Measurements from ENCODE around the gene IFNL2. TPM values are rescaled to one million over a fixed set of nuclear protein-coding genes. Genes with fewer than 3 reads are reported as not detected.
"Not testable (repeated sequence)": the region's sequence is repeated elsewhere in the genome, so short reads cannot be mapped to it uniquely, and the experiment has no call there.

The IFNL2 gene
- total and polyA plus RNA-seq, 2 donors = not detected

DNA sequence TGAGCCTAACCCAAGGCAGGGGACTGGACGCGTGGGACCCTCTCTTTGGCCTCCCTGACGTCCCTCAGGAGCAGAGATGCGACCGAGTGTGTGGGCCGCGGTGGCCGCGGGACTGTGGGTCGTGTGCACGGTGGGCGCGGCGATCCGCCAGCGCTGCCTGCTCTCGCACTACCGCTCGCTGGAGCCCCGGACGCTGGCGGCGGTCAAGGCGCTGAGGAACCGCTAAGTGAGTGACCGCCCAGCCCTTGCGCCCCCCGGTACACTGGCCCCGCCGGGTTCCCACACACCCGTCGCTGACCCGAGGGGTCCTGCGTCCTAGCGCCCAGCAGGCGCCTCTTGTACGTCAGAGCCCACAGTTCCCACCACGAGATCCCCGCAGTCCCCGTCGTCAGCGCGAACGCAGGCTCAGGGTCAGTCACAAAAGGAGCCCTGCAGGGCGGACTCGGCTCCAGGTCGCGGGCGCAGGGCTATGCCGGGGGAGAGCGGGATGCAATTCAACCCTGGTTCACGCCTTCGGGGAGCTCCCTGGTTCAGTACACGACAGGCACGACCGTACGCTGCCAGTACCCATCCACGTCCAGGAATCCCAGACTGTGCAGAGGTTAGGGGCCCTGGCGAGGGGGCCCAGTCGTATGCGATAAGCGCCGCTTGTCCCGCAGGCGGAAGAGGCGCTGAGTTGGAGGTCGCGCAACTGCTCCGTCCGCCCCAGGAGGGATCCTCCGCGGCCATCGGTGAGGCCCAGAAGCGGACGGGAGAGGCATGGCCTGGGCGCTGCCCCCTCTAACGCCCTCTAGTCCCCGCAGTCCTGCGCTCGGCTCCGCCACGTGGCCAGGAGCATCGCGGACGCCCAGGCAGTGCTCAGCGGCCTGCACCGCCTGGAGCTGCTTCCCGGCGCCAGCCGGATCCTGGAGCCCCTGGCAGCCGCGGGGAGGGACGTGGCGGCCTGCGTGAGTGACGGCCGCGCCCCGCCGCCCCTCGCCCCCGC lies 3.6 kb upstream of the IFNL2 start:
- Histone ChIP-seq H3K36me3 (ENCODE audit: insufficient read depth) (no peaks in the 10 kb centered on the region), H3K27ac (ENCODE audit: low read depth) (no peak overlapping the region), H3K4me3 (ENCODE audit: low read depth, low read length) (no peak overlapping the region), H3K4me1 (ENCODE audit: insufficient read depth) (no peaks in the 10 kb centered on the region)
- WGBS = 3% methylated on average over 102 of the region's 102 CpGs
- no peak for DNase-seq (ENCODE audit: extremely low spot score)

DNA sequence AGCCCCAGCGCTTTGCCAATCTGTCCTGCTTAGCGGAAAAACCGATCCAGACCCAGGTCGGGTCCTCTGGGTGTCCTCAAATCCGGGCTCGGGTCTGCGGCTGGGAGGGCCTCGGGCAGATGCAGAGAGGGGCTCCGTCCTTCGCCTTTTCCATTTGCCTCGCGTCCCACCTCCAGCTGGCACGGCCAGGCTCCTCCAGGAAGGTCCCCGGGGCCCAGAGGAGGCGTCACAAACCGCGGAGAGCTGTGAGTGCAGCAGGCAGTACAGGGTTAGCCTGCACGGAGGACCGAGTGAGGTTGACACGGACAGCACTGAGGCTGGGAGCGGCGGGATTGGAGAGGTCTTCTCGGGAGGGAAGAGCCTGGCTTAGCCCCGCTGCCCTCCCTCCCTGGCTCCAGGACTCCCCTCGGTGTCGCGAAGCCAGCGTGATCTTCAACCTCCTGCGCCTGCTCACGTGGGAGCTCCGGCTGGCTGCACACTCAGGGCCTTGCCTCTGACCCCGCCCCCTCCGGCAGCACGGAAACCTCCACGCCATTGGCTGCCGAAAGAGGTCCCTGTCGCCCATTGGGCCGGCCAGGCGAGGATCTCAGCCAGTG lies 2.8 kb upstream of the IFNL2 start:
- Histone ChIP-seq H3K36me3 (ENCODE audit: insufficient read depth) (no peaks in the 10 kb centered on the region), H3K27ac (ENCODE audit: low read depth) (no peak overlapping the region), H3K4me1 (ENCODE audit: insufficient read depth) (no peaks in the 10 kb centered on the region), H3K4me3 (ENCODE audit: low read depth, low read length) (no peak overlapping the region)
- 33% methylated on average over 39 of the region's 39 CpGs for WGBS
- no peak for DNase-seq (ENCODE audit: extremely low spot score)

DNA sequence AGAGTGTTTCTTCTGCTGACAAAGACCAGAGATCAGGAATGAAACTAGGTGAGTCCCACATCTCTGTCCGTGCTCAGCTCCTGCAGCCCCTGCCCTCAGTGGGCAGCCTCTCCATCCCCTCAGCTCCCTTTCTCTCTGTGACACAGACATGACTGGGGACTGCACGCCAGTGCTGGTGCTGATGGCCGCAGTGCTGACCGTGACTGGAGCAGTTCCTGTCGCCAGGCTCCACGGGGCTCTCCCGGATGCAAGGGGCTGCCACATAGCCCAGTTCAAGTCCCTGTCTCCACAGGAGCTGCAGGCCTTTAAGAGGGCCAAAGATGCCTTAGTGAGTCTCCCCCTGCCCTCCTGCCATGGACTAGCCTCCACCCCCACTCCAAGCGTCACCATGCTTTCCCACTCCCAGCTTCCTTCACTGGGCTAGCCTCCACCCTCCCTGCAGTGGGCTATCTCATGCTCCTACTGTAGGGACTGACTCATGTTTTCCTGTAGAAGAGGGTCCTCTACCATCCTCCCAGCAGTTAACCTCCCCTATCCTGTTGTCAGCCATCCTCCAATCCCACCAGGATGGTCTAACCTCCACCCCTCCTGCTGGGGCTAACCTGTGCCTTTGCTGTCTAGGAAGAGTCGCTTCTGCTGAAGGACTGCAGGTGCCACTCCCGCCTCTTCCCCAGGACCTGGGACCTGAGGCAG lies 481 bp downstream of the IFNL2 start:
- WGBS = 76% methylated on average over 10 of the region's 10 CpGs
- H3K4me1 ChIP-seq (ENCODE audit: insufficient read depth); H3K4me3 ChIP-seq (ENCODE audit: low read depth, low read length); H3K27ac ChIP-seq (ENCODE audit: low read depth); H3K36me3 ChIP-seq (ENCODE audit: insufficient read depth); DNase-seq (ENCODE audit: extremely low spot score): not testable (repeated sequence)

DNA sequence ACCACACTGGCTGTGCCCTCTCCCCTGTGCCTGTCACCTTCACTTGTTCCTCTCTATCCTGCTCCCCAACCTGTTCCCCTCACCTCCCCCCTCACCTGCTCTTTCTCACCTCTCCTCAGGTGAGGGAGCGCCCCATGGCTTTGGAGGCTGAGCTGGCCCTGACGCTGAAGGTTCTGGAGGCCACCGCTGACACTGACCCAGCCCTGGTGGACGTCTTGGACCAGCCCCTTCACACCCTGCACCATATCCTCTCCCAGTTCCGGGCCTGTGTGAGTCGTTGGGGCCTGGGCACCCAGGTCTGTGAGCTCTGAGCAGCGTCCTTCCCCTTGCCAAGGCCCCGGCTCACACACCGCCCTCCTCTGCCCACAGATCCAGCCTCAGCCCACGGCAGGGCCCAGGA lies 1.2 kb downstream of the IFNL2 start:
- not testable (repeated sequence) for DNase-seq (ENCODE audit: extremely low spot score); H3K36me3 ChIP-seq (ENCODE audit: insufficient read depth); H3K4me1 ChIP-seq (ENCODE audit: insufficient read depth); H3K4me3 ChIP-seq (ENCODE audit: low read depth, low read length); H3K27ac ChIP-seq (ENCODE audit: low read depth)
- WGBS = 64% methylated on average over 10 of the region's 10 CpGs

DNA sequence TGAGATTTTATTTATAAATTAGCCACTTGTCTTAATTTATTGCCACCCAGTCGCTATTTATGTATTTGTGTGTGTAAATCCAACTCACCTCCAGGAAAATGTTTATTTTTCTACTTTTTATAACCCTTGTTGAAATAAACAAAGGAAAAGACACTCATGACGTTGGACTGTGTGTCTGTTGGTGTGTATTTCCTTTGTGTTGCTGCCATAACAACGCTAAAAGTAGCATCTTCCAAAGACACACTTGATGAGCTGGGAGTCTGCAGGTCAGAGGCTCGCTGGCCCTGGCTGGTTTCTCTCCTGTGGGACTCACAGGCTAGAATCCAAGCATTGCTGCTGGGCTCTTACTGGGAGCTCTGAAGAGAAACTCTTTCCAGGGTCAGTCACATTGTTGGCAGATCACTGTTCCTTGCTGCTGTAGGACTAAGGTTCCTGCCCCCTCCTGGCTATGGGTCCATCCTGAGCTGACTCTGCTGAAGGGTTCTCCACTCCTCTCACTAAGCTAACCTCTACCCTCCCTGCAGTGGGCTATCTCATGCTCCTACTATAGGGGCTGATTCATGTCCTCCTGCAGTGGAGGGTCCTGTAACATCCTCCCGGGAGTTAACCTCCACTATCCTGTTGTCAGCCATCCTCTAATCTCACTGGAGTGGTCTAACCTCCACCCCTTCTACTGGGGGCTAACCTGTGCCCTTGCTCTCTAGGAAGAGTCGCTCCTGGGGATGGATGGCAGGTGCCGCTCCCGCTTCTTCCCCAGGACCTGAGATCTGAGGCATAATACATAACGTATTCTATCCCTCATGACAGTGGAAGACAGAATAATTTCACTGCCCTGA lies 2.1 kb downstream of the IFNL2 start:
- DNase-seq (ENCODE audit: extremely low spot score) = no peak
- Histone ChIP-seq H3K4me1 (ENCODE audit: insufficient read depth) (no peaks in the 10 kb centered on the region), H3K36me3 (ENCODE audit: insufficient read depth) (no peaks in the 10 kb centered on the region), H3K27ac (ENCODE audit: low read depth) (no peak overlapping the region), H3K4me3 (ENCODE audit: low read depth, low read length) (no peak overlapping the region)
- WGBS = 59% methylated on average over 9 of the region's 9 CpGs

DNA sequence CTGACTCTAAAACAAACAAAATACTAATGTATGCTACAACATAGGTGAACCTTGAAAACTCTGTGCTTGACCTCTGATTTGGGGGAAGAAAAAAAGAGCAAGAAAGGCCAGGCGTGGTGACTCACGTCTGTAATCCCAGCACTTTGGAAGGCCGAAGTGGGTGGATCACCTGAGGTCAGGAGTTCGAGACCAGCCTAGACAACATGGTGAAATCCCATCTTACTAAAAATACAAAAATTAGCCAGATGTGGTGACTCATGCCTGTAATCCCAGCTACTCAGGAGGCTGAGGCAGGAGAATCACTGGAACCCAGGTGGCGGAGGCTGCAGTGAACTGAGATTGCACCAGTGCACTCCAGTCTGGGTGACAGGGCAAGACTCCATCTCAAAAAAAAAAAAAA lies 5.7 kb downstream of the IFNL2 start:
- not testable (repeated sequence) for DNase-seq (ENCODE audit: extremely low spot score); H3K27ac ChIP-seq (ENCODE audit: low read depth); H3K4me1 ChIP-seq (ENCODE audit: insufficient read depth); H3K4me3 ChIP-seq (ENCODE audit: low read depth, low read length); H3K36me3 ChIP-seq (ENCODE audit: insufficient read depth)
- WGBS = 81% methylated on average over 5 of the region's 5 CpGs

DNA sequence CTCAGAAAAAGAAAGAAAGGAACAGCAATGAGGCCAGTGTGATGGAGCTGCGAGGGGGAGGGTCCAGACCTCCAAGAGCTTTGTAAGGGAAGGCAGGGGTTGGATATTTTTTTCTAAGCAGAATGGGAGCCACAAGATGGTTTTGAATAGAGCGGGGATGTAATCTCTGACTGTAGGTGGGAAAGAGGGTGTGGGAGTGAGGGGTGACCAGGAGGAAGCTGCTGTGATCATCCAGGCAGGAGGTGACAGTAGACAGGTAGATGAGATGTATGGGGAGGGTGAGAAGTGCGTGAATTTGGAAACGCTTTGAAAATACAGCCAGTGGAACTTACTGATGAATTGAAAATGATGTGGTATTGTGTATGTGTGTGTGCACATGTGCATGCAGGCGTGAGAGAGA lies 7.4 kb downstream of the IFNL2 start:
- WGBS = 83% methylated on average over 5 of the region's 5 CpGs
- Histone ChIP-seq H3K36me3 (ENCODE audit: insufficient read depth) (no peaks in the 10 kb centered on the region), H3K27ac (ENCODE audit: low read depth) (no peak overlapping the region), H3K4me3 (ENCODE audit: low read depth, low read length) (no peak overlapping the region), H3K4me1 (ENCODE audit: insufficient read depth) (no peaks in the 10 kb centered on the region)
- no peak for DNase-seq (ENCODE audit: extremely low spot score)

DNA sequence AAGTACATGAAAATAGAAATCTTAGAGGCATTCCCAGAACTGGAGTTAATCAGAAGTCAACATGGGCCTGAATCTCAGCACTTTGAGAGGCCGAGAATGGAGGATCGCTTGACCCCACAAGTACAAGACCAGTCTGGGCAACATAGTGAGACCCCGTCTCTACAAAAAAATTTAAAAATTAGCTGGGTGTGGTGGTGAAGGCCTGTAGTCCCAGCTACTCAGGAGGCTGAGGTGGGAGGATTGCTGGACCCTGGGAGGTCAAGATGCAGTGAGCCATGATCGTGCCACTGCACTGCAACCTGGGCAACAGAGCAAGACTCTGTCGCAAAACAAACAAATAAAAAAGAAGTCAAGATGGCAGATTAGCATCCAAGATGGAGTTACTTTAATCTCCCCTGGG lies 8.5 kb downstream of the IFNL2 start:
- Histone ChIP-seq H3K36me3 (ENCODE audit: insufficient read depth) (no peaks in the 10 kb centered on the region), H3K4me3 (ENCODE audit: low read depth, low read length) (no peak overlapping the region), H3K4me1 (ENCODE audit: insufficient read depth) (no peaks in the 10 kb centered on the region), H3K27ac (ENCODE audit: low read depth) (no peak overlapping the region)
- WGBS = 90% methylated on average over 5 of the region's 5 CpGs
- DNase-seq (ENCODE audit: extremely low spot score) = no peak

DNA sequence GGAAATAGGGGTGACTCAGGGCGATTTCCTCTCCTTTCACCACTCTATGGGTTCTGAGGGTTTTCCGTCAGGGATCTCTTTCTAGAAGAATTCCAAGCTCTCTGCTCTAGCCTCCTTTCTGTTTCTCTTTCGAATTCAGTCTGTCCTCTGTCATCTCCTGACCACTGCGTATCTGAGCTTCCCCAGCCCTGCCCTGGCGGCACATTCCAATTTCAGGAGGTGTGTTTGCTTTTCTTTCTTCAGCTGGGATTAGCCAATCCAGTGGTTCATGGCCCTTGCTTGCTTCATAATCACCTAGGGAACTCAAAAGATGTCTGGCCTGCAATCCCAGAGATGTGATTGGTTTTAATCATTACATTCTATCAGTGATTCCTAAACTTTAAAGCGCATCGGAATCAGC lies 9.4 kb downstream of the IFNL2 start:
- Histone ChIP-seq H3K4me1 (ENCODE audit: insufficient read depth) (no peaks in the 10 kb centered on the region), H3K4me3 (ENCODE audit: low read depth, low read length) (no peak overlapping the region), H3K27ac (ENCODE audit: low read depth) (no peak overlapping the region), H3K36me3 (ENCODE audit: insufficient read depth) (no peaks in the 10 kb centered on the region)
- DNase-seq (ENCODE audit: extremely low spot score) = no peak
- 70% methylated on average over 7 of the region's 7 CpGs for WGBS

DNA sequence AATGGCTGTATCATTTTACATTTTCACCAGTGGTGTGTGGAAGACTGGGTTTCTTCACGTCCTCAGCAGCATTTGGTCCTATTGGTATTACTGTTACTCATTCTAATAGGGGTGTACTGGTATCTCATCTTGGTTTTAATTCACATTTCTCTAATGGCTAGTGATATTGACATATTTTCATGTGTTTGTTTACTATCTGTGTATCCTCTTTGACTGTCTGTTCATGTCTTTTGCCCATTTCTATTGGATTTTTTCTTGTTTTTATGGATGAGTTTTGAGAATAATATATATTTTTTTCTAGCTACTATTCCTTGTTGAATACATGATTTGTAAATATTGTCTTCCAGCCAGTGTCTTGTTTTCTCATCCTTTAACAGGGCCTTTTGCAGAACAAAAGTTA lies 13.8 kb downstream of the IFNL2 start:
- Histone ChIP-seq H3K4me3 (ENCODE audit: low read depth, low read length) (no peak overlapping the region), H3K27ac (ENCODE audit: low read depth) (no peak overlapping the region), H3K4me1 (ENCODE audit: insufficient read depth) (no peaks in the 10 kb centered on the region), H3K36me3 (ENCODE audit: insufficient read depth) (no peaks in the 10 kb centered on the region)
- WGBS = 47% methylated on average over 1 of the region's 1 CpG
- no peak for DNase-seq (ENCODE audit: extremely low spot score)

DNA sequence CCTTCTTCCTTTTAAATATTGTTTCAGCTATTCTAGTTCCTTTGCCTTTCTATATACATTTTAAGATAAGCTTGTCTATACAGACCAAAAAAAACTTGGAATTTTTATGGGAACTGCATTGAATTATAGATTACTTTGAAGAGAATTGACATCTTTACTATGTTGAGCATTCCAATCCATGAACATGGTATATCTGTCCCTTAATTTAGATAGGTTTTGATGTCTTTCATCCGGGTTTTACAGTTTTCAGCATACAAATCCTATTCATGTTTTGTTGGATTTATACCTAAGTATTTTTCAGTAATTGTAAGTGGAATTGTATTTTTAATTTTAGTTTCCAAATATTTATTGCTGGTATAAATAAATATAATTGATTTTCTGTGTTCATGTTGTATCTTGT lies 15.8 kb downstream of the IFNL2 start:
- Histone ChIP-seq H3K27ac (ENCODE audit: low read depth) (no peak overlapping the region), H3K4me1 (ENCODE audit: insufficient read depth) (no peaks in the 10 kb centered on the region), H3K36me3 (ENCODE audit: insufficient read depth) (no peaks in the 10 kb centered on the region), H3K4me3 (ENCODE audit: low read depth, low read length) (no peak overlapping the region)
- 84% methylated on average over 1 of the region's 1 CpG for WGBS
- DNase-seq (ENCODE audit: extremely low spot score) = no peak

DNA sequence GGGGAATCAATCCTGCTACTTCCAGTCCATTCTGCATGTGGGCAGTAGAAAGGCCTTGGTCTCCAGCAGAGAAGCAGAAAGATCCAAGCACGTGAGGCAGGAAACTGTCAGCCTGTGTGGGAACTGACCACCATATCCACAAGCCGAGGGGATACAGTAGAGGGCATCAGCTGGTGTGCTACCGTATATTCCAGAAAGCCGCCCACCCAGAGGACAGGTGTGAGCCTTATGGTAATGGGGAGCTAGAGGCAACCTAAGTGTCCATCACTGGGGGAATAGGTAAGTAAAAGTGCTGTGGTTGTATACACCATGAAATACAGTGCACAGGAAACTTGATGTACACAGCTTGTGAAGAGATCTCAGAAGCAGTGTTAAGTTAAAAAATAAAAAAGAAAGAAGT lies 25.2 kb downstream of the IFNL2 start:
- no peak overlapping the region for H3K4me3 ChIP-seq (ENCODE audit: low read depth, low read length)
- H3K4me1 ChIP-seq (ENCODE audit: insufficient read depth) = no peaks in the 10 kb centered on the region
- H3K36me3 ChIP-seq (ENCODE audit: insufficient read depth) = no peaks in the 10 kb centered on the region
- H3K27ac ChIP-seq (ENCODE audit: low read depth) = no peak overlapping the region
- 52% methylated on average over 4 of the region's 4 CpGs for WGBS
- DNase-seq (ENCODE audit: extremely low spot score) = no peak

DNA sequence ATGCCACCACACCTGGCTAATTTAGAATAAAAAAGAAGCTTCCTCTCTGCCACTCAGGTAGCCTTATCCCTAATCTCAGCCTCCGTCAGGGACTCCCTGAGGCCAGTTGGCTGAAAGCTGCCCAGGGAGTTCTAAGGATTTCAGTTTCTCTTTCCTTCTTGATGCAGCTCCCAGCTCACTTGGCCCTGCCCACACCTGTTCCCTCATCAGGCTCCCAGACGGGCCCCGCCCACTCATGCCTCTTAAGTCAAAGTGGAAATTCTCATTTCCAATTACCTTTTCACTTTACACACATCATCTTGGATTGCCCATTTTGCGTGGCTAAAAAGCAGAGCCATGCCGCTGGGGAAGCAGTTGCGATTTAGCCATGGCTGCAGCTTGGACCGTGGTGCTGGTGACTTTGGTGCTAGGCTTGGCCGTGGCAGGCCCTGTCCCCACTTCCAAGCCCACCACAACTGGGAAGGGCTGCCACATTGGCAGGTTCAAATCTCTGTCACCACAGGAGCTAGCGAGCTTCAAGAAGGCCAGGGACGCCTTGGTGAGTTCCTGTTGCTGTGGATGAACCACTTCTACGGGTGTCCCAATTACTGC lies 28.0 kb downstream of the IFNL2 start, which contains the start of gene IFNL1:
Gene IFNL1, plus strand, starts transcription at position 353 of the 591 bp plus-strand sequence. Its CDS starts 15 bp downstream, at position 368.
- no peak within 1 kb of the TSS for H3K4me3 ChIP-seq (ENCODE audit: low read depth, low read length)
- 81% methylated on average over 11 of the region's 11 CpGs for WGBS

More for the DNA sequence above, 28.0 kb downstream of the IFNL2 start, which contains the start of gene IFNL1:
- DNase-seq (ENCODE audit: extremely low spot score) = no peak
- no peaks in the 10 kb centered on the region for H3K36me3 ChIP-seq (ENCODE audit: insufficient read depth)
- no peaks in the 10 kb centered on the region for H3K4me1 ChIP-seq (ENCODE audit: insufficient read depth)
- no peak within 1 kb of the TSS for H3K27ac ChIP-seq (ENCODE audit: low read depth)

Measured in urinary bladder (tissue), 4 donors.